ENCODE data around the gene HDAC9. TPM values are rescaled to one million over a fixed set of nuclear protein-coding genes. Genes with fewer than 3 reads are reported as not detected.

HDAC9 gene
- total RNA-seq, 1 experiment from 2014 or later: 4.3 TPM

DNA sequence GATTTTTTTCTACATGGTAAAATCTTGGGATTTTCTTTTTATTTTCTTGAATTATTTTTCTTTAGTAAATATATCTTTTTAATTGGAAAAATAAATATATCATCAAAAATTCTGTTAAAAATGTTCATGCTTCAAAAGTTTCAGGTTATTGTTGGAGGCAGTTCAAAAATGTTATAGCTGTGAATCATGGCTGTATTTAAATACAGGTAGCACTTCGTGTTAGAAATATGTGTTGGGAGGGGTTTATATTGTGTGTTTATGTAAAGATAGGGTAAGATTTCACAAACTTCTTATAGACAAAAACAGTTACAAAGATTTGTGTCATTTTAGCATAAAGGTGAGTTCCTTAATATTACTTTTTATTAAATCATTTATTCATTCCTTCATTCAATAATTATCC, 60.4 kb downstream of the HDAC9 start:
- Histone ChIP-seq H3K36me3 (ENCODE audit: control insufficient read depth in 1 of 2, insufficient read depth in 2 of 2, low read length in 2 of 2) (no peaks in the 10 kb centered on the region), H3K79me2 (ENCODE audit: insufficient read depth, low read length) (no peaks in the 10 kb centered on the region), H3K27me3 (ENCODE audit: insufficient read depth, low read length) (no peaks in the 10 kb centered on the region), H4K20me1 (ENCODE audit: insufficient read depth) (no peaks in the 10 kb centered on the region), H2AFZ (ENCODE audit: low read depth, low read length, poor library complexity, severe bottlenecking) (no peak overlapping the region), H3K4me1 (ENCODE audit: control insufficient read depth in 1 of 2, insufficient read depth in 2 of 2, low read length in 2 of 2) (no peaks in the 10 kb centered on the region), H3K9ac (ENCODE audit: low read length) (no peak overlapping the region), H3K9me2 (ENCODE audit: insufficient read depth) (no peaks in the 10 kb centered on the region), H3K27ac (ENCODE audit: low read depth, low read length) (no peak overlapping the region), H3K4me2 (ENCODE audit: low read length) (no peak overlapping the region), H3K9me3 (ENCODE audit: control insufficient read depth in 1 of 2, insufficient read depth in 1 of 2, low read depth in 1 of 2, low read length in 2 of 2) (no peaks in the 10 kb centered on the region), H3K4me3 (replicated peaks in 1 of 2; ENCODE audit: low read depth in 1 of 2, low read length in 2 of 2) (no peak overlapping the region)
- RAD21 ChIA-PET (ENCODE audit: low non-redundant PET in 1 of 2, low total read pairs in 2 of 2, uncharacterized antibody in 2 of 2, unreplicated experiment in 2 of 2): no interaction called here
- CTCF ChIA-PET: interaction anchor here (1.0 to 1.5 kb wide), 2 partner anchors 15 to 16 kb away, joined by 3 to 5 read pairs; no protein-coding TSS in a partner anchor
- intact Hi-C loops (cut with micrococcal nuclease): no loop called here
- POLR2A ChIA-PET: no interaction called here
- ATAC-seq (no peak), DNase-seq (ENCODE audit: low read depth, low spot score) (no peak)
- BruUV-seq (replicated peaks): no TSS peak
- TF ChIP-seq POLR2AphosphoS5 (IDR thresholded peaks at IDR 0.05; ENCODE audit: low read depth, low read length): no peak

DNA sequence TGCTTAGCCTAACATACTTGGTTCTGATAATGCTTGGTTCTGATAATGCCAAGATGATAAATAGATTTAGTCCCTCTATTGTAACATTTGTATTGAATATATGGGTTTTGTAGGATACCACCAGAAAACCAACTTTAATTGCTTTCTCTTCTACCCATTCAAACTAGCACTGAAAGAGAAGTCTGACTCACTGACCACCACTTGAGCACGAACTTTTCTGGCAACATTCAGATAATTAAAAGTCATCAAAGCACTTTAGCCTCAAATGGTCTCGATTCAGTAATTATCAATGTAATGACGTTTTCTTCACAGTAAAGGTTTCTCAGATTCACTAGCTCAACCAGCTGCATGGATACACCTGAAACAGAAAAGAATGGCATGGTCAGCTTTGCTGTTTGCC, 63.0 kb downstream of the HDAC9 start:
- H3K27ac ChIP-seq (ENCODE audit: low read depth, low read length): no peak overlapping the region
- TF ChIP-seq, protein P1, sequence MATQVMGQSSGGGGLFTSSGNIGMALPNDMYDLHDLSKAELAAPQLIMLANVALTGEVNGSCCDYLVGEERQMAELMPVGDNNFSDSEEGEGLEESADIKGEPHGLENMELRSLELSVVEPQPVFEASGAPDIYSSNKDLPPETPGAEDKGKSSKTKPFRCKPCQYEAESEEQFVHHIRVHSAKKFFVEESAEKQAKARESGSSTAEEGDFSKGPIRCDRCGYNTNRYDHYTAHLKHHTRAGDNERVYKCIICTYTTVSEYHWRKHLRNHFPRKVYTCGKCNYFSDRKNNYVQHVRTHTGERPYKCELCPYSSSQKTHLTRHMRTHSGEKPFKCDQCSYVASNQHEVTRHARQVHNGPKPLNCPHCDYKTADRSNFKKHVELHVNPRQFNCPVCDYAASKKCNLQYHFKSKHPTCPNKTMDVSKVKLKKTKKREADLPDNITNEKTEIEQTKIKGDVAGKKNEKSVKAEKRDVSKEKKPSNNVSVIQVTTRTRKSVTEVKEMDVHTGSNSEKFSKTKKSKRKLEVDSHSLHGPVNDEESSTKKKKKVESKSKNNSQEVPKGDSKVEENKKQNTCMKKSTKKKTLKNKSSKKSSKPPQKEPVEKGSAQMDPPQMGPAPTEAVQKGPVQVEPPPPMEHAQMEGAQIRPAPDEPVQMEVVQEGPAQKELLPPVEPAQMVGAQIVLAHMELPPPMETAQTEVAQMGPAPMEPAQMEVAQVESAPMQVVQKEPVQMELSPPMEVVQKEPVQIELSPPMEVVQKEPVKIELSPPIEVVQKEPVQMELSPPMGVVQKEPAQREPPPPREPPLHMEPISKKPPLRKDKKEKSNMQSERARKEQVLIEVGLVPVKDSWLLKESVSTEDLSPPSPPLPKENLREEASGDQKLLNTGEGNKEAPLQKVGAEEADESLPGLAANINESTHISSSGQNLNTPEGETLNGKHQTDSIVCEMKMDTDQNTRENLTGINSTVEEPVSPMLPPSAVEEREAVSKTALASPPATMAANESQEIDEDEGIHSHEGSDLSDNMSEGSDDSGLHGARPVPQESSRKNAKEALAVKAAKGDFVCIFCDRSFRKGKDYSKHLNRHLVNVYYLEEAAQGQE (IDR thresholded peaks at IDR 0.05; ENCODE audit: low read depth): no peak
- no peak for TF ChIP-seq TCF7L2 (IDR thresholded peaks at IDR 0.05; ENCODE audit: borderline replicate concordance, extremely low read depth, insufficient read depth, insufficient read length)
- TF ChIP-seq YY1 (IDR thresholded peaks at IDR 0.05; ENCODE audit: extremely low read depth, insufficient replicate concordance, low read depth, low read length): no peak
- TF ChIP-seq EZH2phosphoT487 (IDR thresholded peaks at IDR 0.05; ENCODE audit: borderline replicate concordance): no peak
- TF ChIP-seq POLR2A (IDR thresholded peaks at IDR 0.05; ENCODE audit: borderline replicate concordance, extremely low read depth, insufficient read depth, insufficient read length): no peak
- TF ChIP-seq RAD21 (IDR thresholded peaks at IDR 0.05; ENCODE audit: low read depth): no peak
- no peak for TF ChIP-seq EGR1 (IDR thresholded peaks at IDR 0.05; ENCODE audit: low read depth)
- TF ChIP-seq SRF (IDR thresholded peaks at IDR 0.05; ENCODE audit: low read depth): no peak
- no peak for TF ChIP-seq POLR2AphosphoS5 (IDR thresholded peaks at IDR 0.05; ENCODE audit: low read depth, low read length)
- no peak for TF ChIP-seq CBX3 (IDR thresholded peaks at IDR 0.05; ENCODE audit: low read depth)
- TF ChIP-seq ELF1 (IDR thresholded peaks at IDR 0.05; ENCODE audit: borderline replicate concordance, low read depth): no peak
- no peak for TF ChIP-seq SIN3A (IDR thresholded peaks at IDR 0.05; ENCODE audit: low read depth)
- no peak for TF ChIP-seq CEBPB (IDR thresholded peaks at IDR 0.05; ENCODE audit: low read depth)
- TF ChIP-seq SP1 (IDR thresholded peaks at IDR 0.05; ENCODE audit: low read depth): no peak
- no peak overlapping the region for H2AFZ ChIP-seq (ENCODE audit: low read depth, low read length, poor library complexity, severe bottlenecking)
- ChIA-PET CTCF (no interaction called here), RAD21 (ENCODE audit: low non-redundant PET in 1 of 2, low total read pairs in 2 of 2, uncharacterized antibody in 2 of 2, unreplicated experiment in 2 of 2) (no interaction called here), POLR2A (no interaction called here)
- no peaks in the 10 kb centered on the region for H4K20me1 ChIP-seq (ENCODE audit: insufficient read depth)
- H3K4me3 ChIP-seq (replicated peaks in 1 of 2; ENCODE audit: low read depth in 1 of 2, low read length in 2 of 2): no peak overlapping the region
- no peaks in the 10 kb centered on the region for H3K9me3 ChIP-seq (ENCODE audit: control insufficient read depth in 1 of 2, insufficient read depth in 1 of 2, low read depth in 1 of 2, low read length in 2 of 2)
- H3K9me2 ChIP-seq (ENCODE audit: insufficient read depth): no peaks in the 10 kb centered on the region
- H3K9ac ChIP-seq (ENCODE audit: low read length): no peak overlapping the region
- H3K27me3 ChIP-seq (ENCODE audit: insufficient read depth, low read length): no peaks in the 10 kb centered on the region
- intact Hi-C loops (cut with micrococcal nuclease): no loop called here
- H3K4me2 ChIP-seq (ENCODE audit: low read length): no peak overlapping the region
- no peaks in the 10 kb centered on the region for H3K36me3 ChIP-seq (ENCODE audit: control insufficient read depth in 1 of 2, insufficient read depth in 2 of 2, low read length in 2 of 2)
- H3K4me1 ChIP-seq (ENCODE audit: control insufficient read depth in 1 of 2, insufficient read depth in 2 of 2, low read length in 2 of 2): no peaks in the 10 kb centered on the region
- ATAC-seq: no peak
- DNase-seq (ENCODE audit: low read depth, low spot score): no peak
- BruUV-seq (replicated peaks): no TSS peak
- no peaks in the 10 kb centered on the region for H3K79me2 ChIP-seq (ENCODE audit: insufficient read depth, low read length)
